Gastrocnemius medialis (tissue), 4 donors: ENCODE measurements around the gene RAB20. TPM values are rescaled to one million over a fixed set of nuclear protein-coding genes. Genes with fewer than 3 reads are reported as not detected.

Experiments
- ATAC-seq, 2 donors: fragments of 150-250 bp; one replicate each; pipeline ENCODE4 v1.9.1; 2016
- DNase-seq, 2 donors: peaks; one replicate each; pipeline ENCODE4 v3.0.0-alpha.2; 2019
- H3K27ac ChIP-seq, 4 donors: fragments of 200-600 bp; sonication (generic); 1 replicate in 1 of 4; 2 replicates in 3 of 4; pipeline ENCODE4 v1.5.1; 2016 to 2018; ENCODE audit warnings: mild to moderate bottlenecking in 2 of 4, moderate library complexity in 1 of 4
- H3K27me3 ChIP-seq, 3 donors: fragments of 200-600 bp; sonication (generic) in 2 of 3; 1 replicate in 1 of 3; 2 replicates in 2 of 3; pipeline versions ENCODE4 v1.5.1 to v1.6.0; 2016 to 2019; ENCODE audit warnings: mild to moderate bottlenecking in 1 of 3, moderate library complexity in 1 of 3
- H3K36me3 ChIP-seq, 2 donors: fragments of 200-600 bp; sonication (generic) in 1 of 2; one replicate each; pipeline ENCODE4 v1.5.1; 2017 to 2018
- H3K4me1 ChIP-seq, 2 donors: fragments of 200-600 bp; sonication (generic) in 1 of 2; one replicate each; pipeline ENCODE4 v1.5.1; 2016 to 2017; ENCODE audit warnings: mild to moderate bottlenecking in 2 of 2
- H3K4me3 ChIP-seq, 4 donors: fragments of 200-600 bp; sonication (generic) in 3 of 4; 1 replicate in 1 of 4; 2 replicates in 3 of 4; pipeline ENCODE4 v1.5.1; 2016 to 2019; ENCODE audit warnings: mild to moderate bottlenecking in 2 of 4
- H3K9me3 ChIP-seq, 3 donors: fragments of 200-600 bp; sonication (generic) in 2 of 3; 1 replicate in 1 of 3; 2 replicates in 2 of 3; pipeline ENCODE4 v1.5.1; 2016 to 2019
- CTCF ChIP-seq, 5 experiments: fragments of 450-650 bp in 3 of 5; fragments of 200-600 bp in 2 of 5; sonication (generic) in 2 of 5; IDR thresholded peaks in 4 of 5; conservative IDR thresholded peaks in 1 of 5; 1 replicate in 4 of 5; 2 replicates in 1 of 5; pipeline ENCODE4 v1.5.1; 2016 to 2019; ENCODE audit warnings: antibody characterized with exemption in 5 of 5, mild to moderate bottlenecking in 3 of 5, moderate library complexity in 3 of 5
- POLR2A ChIP-seq, 2 donors: fragments of 450-650 bp; IDR thresholded peaks; one replicate each; pipeline ENCODE4 v1.6.1; 2017; ENCODE audit warnings: antibody characterized with exemption in 2 of 2, mild to moderate bottlenecking in 2 of 2, moderate library complexity in 2 of 2
- in situ Hi-C, 4 donors: fragments of 200-750 bp; cut with MboI; loops; one replicate each; pipeline versions ENCODE4 v1.15.0 to v1.8.0; 2017; ENCODE audit warnings: low sequenced_read_pairs in 4 of 4
- intact Hi-C: fragments of 100-400 bp; cut with DNase I; formaldehyde crosslinking; loops from one replicate; pipeline ENCODE4 v1.15.1; 2023; ENCODE audit warnings: low total_unique reads
- total RNA-seq, 4 donors: library from RNA; depleted of rRNA; stranded (reverse); fragments of >200 nt; gene quantifications; one replicate each; pipeline versions ENCODE4 v1.1.0 to v1.2.3, GENCODE V29; 2016

RAB20 gene
- total RNA-seq, 4 donors from 2014 or later = 0.31 to 9.1 (median 2.0) TPM

- Histone ChIP-seq H3K36me3 (no peaks in the 10 kb centered on the region), H3K27ac (no peak overlapping the region), H3K9me3 (no peaks in the 10 kb centered on the region), H3K27me3 (no peaks in the 10 kb centered on the region), H3K4me3 (no peak overlapping the region), H3K4me1 (peaks cover 0 to 14% of the 10 kb centered on the region in 2 donors)
- ATAC-seq = no peak
- TF ChIP-seq CTCF (IDR thresholded peaks at IDR 0.05 in 4 of 5, conservative IDR thresholded peaks at IDR 0.05 in 1 of 5) (no peak), POLR2A (IDR thresholded peaks at IDR 0.05) (no peak)
- intact Hi-C loops (no loop called here), in situ Hi-C loops (no loop called here)
- DNase-seq = no peak
Observed at GRCh38 chr13:110531100-110531499, 30.4 kb downstream of the RAB20 start.

GRCh38 chr13:110529522-110530311 is 31.8 kb downstream of the RAB20 start:
- H3K4me3 ChIP-seq = no peak overlapping the region
- in situ Hi-C loops = no loop called here
- intact Hi-C loops = no loop called here

GRCh38 chr13:110528911-110529310 is 32.6 kb downstream of the RAB20 start:
- no peak for ATAC-seq
- Histone ChIP-seq H3K36me3 (no peaks in the 10 kb centered on the region), H3K4me1 (peaks cover 0 to 31% of the 10 kb centered on the region in 2 donors), H3K27me3 (no peaks in the 10 kb centered on the region), H3K4me3 (no peak overlapping the region), H3K27ac (peak overlapping the region in 2 of 4 donors; percentile 1 to 29), H3K9me3 (no peaks in the 10 kb centered on the region)
- TF ChIP-seq POLR2A (IDR thresholded peaks at IDR 0.05) = no peak
- no peak for TF ChIP-seq CTCF (IDR thresholded peaks at IDR 0.05 in 4 of 5, conservative IDR thresholded peaks at IDR 0.05 in 1 of 5)
- DNase-seq = no peak
- in situ Hi-C loops = no loop called here
- intact Hi-C loops = no loop called here

More at GRCh38 chr13:110529522-110530311, 31.8 kb downstream of the RAB20 start:
- DNase-seq = no peak
- TF ChIP-seq POLR2A (IDR thresholded peaks at IDR 0.05) (no peak), CTCF (IDR thresholded peaks at IDR 0.05 in 4 of 5, conservative IDR thresholded peaks at IDR 0.05 in 1 of 5) (no peak)
- no peaks in the 10 kb centered on the region for H3K9me3 ChIP-seq
- H3K36me3 ChIP-seq = no peaks in the 10 kb centered on the region
- ATAC-seq = no peak
- no peak overlapping the region for H3K27ac ChIP-seq
- peaks cover 0 to 23% of the 10 kb centered on the region in 2 donors for H3K4me1 ChIP-seq
- H3K27me3 ChIP-seq = no peaks in the 10 kb centered on the region

GRCh38 chr13:110528371-110528770 is 33.2 kb downstream of the RAB20 start:
- Histone ChIP-seq H3K27ac (peak overlapping the region in 3 of 4 donors; percentile 29 to 85 (median 64)), H3K4me1 (peaks cover 0 to 34% of the 10 kb centered on the region in 2 donors), H3K36me3 (no peaks in the 10 kb centered on the region), H3K27me3 (no peaks in the 10 kb centered on the region), H3K9me3 (no peaks in the 10 kb centered on the region), H3K4me3 (no peak overlapping the region)
- ATAC-seq (no peak), DNase-seq (no peak)
- intact Hi-C loops (no loop called here), in situ Hi-C loops (no loop called here)
- TF ChIP-seq CTCF (IDR thresholded peaks at IDR 0.05 in 4 of 5, conservative IDR thresholded peaks at IDR 0.05 in 1 of 5) (no peak), POLR2A (IDR thresholded peaks at IDR 0.05) (no peak)
